ENCODE results near the gene KIF20A.

The KIF20A gene

GRCh38 chr5:138224712-138225111, 45.8 kb downstream of the KIF20A start:
- H3K27ac ChIP-seq = no peak overlapping the region
- H3K9me3 ChIP-seq = peaks cover 16% of the 10 kb centered on the region
- H3K27me3 ChIP-seq = no peaks in the 10 kb centered on the region
- no peak overlapping the region for H3K9ac ChIP-seq
- no peaks in the 10 kb centered on the region for H3K36me3 ChIP-seq
- no peak for TF ChIP-seq Cebpa-rat (IDR thresholded peaks at IDR 0.05)
- H3K4me3 ChIP-seq = no peak overlapping the region
- H4K20me1 ChIP-seq = no peaks in the 10 kb centered on the region
- no peaks in the 10 kb centered on the region; the same call in 1 of the 2 replicates for H3K4me1 ChIP-seq
- no peak overlapping the region for H3K4me2 ChIP-seq

DNA sequence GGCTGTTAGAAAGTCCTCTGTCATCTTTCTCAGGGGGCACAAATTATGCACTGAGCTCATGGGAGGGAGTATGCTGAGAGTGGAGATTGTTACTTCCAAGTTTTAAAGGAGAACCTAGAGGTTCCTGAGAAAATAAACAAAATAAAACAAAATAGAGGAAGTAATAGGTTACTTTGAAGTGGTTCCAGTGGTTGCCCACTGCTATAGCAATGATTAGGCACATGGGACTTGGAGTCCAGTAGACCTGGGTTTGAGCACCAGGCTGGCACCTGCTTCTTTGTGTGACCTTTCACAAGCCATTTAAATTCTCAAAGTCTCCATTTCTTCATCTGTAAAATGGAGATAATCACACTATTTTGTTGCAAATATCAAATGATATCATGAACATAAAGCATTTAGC, 48.0 kb downstream of the KIF20A start:
- no peaks in the 10 kb centered on the region for H3K36me3 ChIP-seq
- H3K4me3 ChIP-seq = no peak overlapping the region

GRCh38 chr5:138229387-138229786, 50.5 kb downstream of the KIF20A start:
- H4K20me1 ChIP-seq = no peaks in the 10 kb centered on the region
- H3K36me3 ChIP-seq = no peaks in the 10 kb centered on the region
- H3K9me3 ChIP-seq = peaks cover 16% of the 10 kb centered on the region
- H3K4me2 ChIP-seq = no peak overlapping the region
- H3K4me1 ChIP-seq = peaks cover 7% of the 10 kb centered on the region
- H3K27ac ChIP-seq = no peak overlapping the region
- no peak overlapping the region for H3K4me3 ChIP-seq
- H3K27me3 ChIP-seq = no peaks in the 10 kb centered on the region
- H3K9ac ChIP-seq = no peak overlapping the region
- no peak for TF ChIP-seq Cebpa-rat (IDR thresholded peaks at IDR 0.05)

More for the DNA sequence above, 48.0 kb downstream of the KIF20A start:
- Histone ChIP-seq H3K27me3 (no peaks in the 10 kb centered on the region), H3K4me2 (no peak overlapping the region), H3K4me1 (peaks cover 7% of the 10 kb centered on the region), H3K27ac (no peak overlapping the region), H3K9ac (no peak overlapping the region), H4K20me1 (no peaks in the 10 kb centered on the region), H3K9me3 (peaks cover 16% of the 10 kb centered on the region)
- TF ChIP-seq Cebpa-rat (IDR thresholded peaks at IDR 0.05) = no peak

DNA sequence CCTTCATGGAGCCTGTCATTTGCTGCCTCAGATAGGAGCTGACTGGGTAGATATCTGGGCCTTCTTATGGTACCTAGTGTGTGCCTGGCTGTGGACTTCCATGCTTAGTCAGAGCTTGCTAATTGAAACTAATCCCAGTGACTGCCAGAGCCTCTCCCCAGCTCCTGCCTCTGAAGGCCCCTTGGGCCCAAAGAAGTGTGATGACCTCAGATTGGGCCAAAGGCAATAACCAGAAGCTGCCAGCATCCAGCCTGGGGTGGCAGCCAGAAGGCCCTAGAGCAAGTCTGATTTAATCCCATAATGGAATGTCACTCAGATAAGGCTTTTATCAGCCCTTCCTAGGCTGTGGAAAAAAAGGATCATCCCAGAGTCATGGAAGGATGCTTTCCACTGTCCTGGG, 51.3 kb downstream of the KIF20A start:
- H3K4me1 ChIP-seq = peaks cover 7% of the 10 kb centered on the region
- no peaks in the 10 kb centered on the region for H3K36me3 ChIP-seq
- no peak overlapping the region for H3K4me2 ChIP-seq
- no peak overlapping the region for H3K27ac ChIP-seq
- H3K4me3 ChIP-seq = no peak overlapping the region
- H3K9me3 ChIP-seq = peaks cover 16% of the 10 kb centered on the region
- no peaks in the 10 kb centered on the region for H3K27me3 ChIP-seq
- TF ChIP-seq Cebpa-rat (IDR thresholded peaks at IDR 0.05) = no peak
- H3K9ac ChIP-seq = no peak overlapping the region
- H4K20me1 ChIP-seq = no peaks in the 10 kb centered on the region

DNA sequence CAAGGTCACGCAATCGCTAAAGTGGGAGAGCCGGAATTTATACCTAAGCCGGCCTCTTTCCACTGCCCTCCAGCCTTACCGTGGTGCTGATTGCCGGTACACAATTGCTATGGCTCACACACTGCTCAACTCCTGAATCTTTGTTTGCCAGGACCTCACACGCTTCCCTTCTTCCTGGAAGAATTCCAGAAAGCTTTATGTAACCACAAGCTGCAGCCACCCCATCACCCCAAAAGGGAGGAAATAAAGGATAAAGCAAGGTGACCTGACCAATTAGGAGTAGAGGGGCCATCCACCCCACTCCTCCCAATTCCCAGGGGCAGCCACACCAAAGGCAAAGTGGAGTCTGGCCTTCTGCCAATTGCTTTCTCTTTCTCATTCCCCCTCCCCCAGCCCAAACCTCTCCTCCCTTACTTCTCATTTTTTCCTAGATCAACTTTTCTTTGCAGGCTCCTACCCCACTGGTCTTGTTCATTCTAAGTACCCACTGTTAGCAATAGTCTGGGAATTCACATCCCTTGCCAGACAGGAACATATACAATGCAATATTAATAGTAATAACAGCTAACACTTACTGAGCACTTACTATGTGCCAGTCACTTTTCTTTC, 52.2 kb downstream of the KIF20A start:
- peaks cover 10% of the 10 kb centered on the region for H3K9me3 ChIP-seq

GRCh38 chr5:138233280-138233679, 54.4 kb downstream of the KIF20A start:
- no peak overlapping the region for H3K4me3 ChIP-seq
- no peaks in the 10 kb centered on the region for H4K20me1 ChIP-seq
- H3K9ac ChIP-seq = no peak overlapping the region
- no peaks in the 10 kb centered on the region for H3K9me3 ChIP-seq
- H3K27ac ChIP-seq = no peak overlapping the region
- no peaks in the 10 kb centered on the region for H3K36me3 ChIP-seq
- peaks cover 7% of the 10 kb centered on the region for H3K4me1 ChIP-seq
- no peak for TF ChIP-seq Cebpa-rat (IDR thresholded peaks at IDR 0.05)
- no peaks in the 10 kb centered on the region for H3K27me3 ChIP-seq
- H3K4me2 ChIP-seq = no peak overlapping the region

More for the DNA sequence above, 52.2 kb downstream of the KIF20A start:
- H3K27me3 ChIP-seq = no peaks in the 10 kb centered on the region
- no peak overlapping the region for H3K27ac ChIP-seq
- no peak for TF ChIP-seq Cebpa-rat (IDR thresholded peaks at IDR 0.05)
- H4K20me1 ChIP-seq = no peaks in the 10 kb centered on the region
- no peak overlapping the region for H3K4me3 ChIP-seq
- no peak overlapping the region for H3K9ac ChIP-seq
- no peak overlapping the region; the same call in 1 of the 2 replicates for H3K4me2 ChIP-seq
- H3K4me1 ChIP-seq = peaks cover 7% of the 10 kb centered on the region
- H3K36me3 ChIP-seq = no peaks in the 10 kb centered on the region

GRCh38 chr5:138234651-138235050, 55.7 kb downstream of the KIF20A start:
- H4K20me1 ChIP-seq = no peaks in the 10 kb centered on the region
- H3K36me3 ChIP-seq = no peaks in the 10 kb centered on the region
- no peak overlapping the region for H3K4me2 ChIP-seq
- TF ChIP-seq Cebpa-rat (IDR thresholded peaks at IDR 0.05) = no peak
- H3K9me3 ChIP-seq = no peaks in the 10 kb centered on the region
- no peak overlapping the region for H3K9ac ChIP-seq
- H3K4me1 ChIP-seq = peaks cover 11% of the 10 kb centered on the region
- no peak overlapping the region for H3K27ac ChIP-seq
- H3K27me3 ChIP-seq = no peaks in the 10 kb centered on the region
- no peak overlapping the region for H3K4me3 ChIP-seq

All from BLaER1 (cell line).